HUES64 (cell line): ENCODE measurements around the gene ITGB1.

Source experiments
- H3K27ac ChIP-seq: 2 replicates; pipeline ENCODE4 v1.7.0; 2013; ENCODE audit warnings: low read depth, low read length, inconsistent platforms
- H3K27me3 ChIP-seq: 2 replicates; pipeline ENCODE4 v1.6.1; 2013; ENCODE audit warnings: mild to moderate bottlenecking, low read length; ENCODE audit not compliant: insufficient read depth
- H3K36me3 ChIP-seq: 2 replicates; pipeline ENCODE4 v1.6.1; 2013; ENCODE audit warnings: mild to moderate bottlenecking, low read length; ENCODE audit not compliant: insufficient read depth
- H3K4me1 ChIP-seq: 2 replicates; pipeline ENCODE4 v1.6.1; 2013; ENCODE audit warnings: mild to moderate bottlenecking, low read length, moderate library complexity; ENCODE audit not compliant: insufficient read depth
- H3K4me3 ChIP-seq: 2 replicates; pipeline ENCODE4 v1.5.1; 2013; ENCODE audit warnings: mild to moderate bottlenecking, low read length, moderate library complexity
- H3K9ac ChIP-seq: 2 replicates; pipeline ENCODE4 v1.6.1; 2013; ENCODE audit warnings: mild to moderate bottlenecking, low read depth, low read length
- H3K9me3 ChIP-seq: 2 replicates; pipeline ENCODE4 v1.6.1; 2013; ENCODE audit warnings: low read depth, low read length; ENCODE audit not compliant: insufficient read depth
- WGBS: fragments of 150-250, 120-280 bp; methylation state at CpG from one replicate; pipeline ENCODE4 v1.1.7; 2013; ENCODE audit warnings: missing lambda C conversion rate; 5-methylcytosine and 5-hydroxymethylcytosine counted together

ITGB1 gene

GRCh38 chr10:32961895-32962369, 3.9 kb upstream of the ITGB1 start:
- peak overlapping the region; percentile 93 for H3K27ac ChIP-seq
- no peaks in the 10 kb centered on the region for H3K9me3 ChIP-seq
- H3K27me3 ChIP-seq = no peaks in the 10 kb centered on the region
- 37% methylated on average over 2 of the region's 2 CpGs for WGBS
- peaks cover 48% of the 10 kb centered on the region for H3K4me1 ChIP-seq
- H3K36me3 ChIP-seq = no peaks in the 10 kb centered on the region
- peak overlapping the region; percentile 12; the same call in 1 of the 2 replicates for H3K4me3 ChIP-seq
- H3K9ac ChIP-seq = peak overlapping the region; percentile 55; the same call in 1 of the 2 replicates

DNA sequence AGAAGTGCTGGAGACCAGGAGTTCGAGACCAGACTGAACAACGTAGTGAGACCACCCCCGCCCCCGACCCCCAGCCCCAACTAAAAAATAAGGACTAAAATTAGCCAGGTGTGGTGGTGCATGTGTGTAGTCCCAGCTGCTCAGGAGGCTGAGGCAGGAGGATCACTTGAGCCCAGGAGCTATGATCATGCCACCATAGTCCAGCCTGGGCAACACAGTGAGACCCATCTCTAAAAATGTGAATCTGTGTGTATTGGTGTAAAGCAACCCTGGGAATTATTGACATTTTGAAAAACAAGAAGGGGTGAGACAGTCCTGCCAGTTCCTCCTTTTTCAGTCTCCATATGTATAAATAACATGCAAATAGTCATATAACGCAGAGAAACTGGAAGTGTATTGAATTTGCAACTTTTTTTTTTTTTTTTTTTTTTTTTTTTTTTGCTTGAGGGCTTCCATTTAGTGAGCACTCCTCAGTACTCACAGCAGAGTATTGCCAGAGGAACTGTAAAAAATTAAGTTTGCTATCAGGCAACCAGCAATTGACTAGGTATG, 3.4 kb upstream of the ITGB1 start:
- 95% methylated on average over 4 of the region's 5 CpGs for WGBS
- H3K9me3 ChIP-seq = no peaks in the 10 kb centered on the region
- no peak overlapping the region for H3K4me3 ChIP-seq
- no peaks in the 10 kb centered on the region for H3K36me3 ChIP-seq
- H3K4me1 ChIP-seq = peaks cover 48% of the 10 kb centered on the region
- no peaks in the 10 kb centered on the region for H3K27me3 ChIP-seq
- H3K27ac ChIP-seq = peak overlapping the region; percentile 93
- H3K9ac ChIP-seq = no peak overlapping the region

DNA sequence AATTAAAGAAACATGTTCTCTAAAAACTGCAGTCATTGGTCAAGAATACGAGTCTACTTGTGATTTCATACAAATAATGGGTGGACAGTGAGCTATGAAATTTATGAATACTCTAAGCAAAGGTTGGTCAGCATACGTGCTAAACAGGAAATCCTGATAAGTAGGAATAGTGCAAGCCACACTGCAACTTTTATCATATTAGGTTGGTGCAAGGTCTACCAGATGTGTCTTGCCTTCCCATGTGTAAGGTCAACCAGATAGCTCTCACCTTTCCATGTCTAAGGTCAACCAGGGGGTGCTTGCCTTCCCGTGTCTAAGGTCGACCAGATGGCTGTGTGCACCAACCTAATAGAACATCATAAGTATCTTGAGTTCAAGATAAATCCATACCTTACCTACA, 2.0 kb upstream of the ITGB1 start:
- H3K4me3 ChIP-seq = peak overlapping the region; percentile 89
- 86% methylated on average over 4 of the region's 4 CpGs for WGBS

GRCh38 chr10:32959006-32959920, 1.2 kb upstream of the ITGB1 start:
- peak overlapping the region; percentile 89 for H3K4me3 ChIP-seq
- peak overlapping the region; percentile 100 for H3K9ac ChIP-seq
- H3K9me3 ChIP-seq = no peaks in the 10 kb centered on the region
- no peaks in the 10 kb centered on the region for H3K27me3 ChIP-seq
- 43% methylated on average over 10 of the region's 10 CpGs for WGBS
- peaks cover 65% of the 10 kb centered on the region for H3K4me1 ChIP-seq
- H3K27ac ChIP-seq = peak overlapping the region; percentile 100
- no peaks in the 10 kb centered on the region for H3K36me3 ChIP-seq

More for the DNA sequence above, 2.0 kb upstream of the ITGB1 start:
- Histone ChIP-seq H3K27me3 (no peaks in the 10 kb centered on the region), H3K9me3 (no peaks in the 10 kb centered on the region), H3K27ac (no peak overlapping the region), H3K4me1 (peaks cover 60% of the 10 kb centered on the region), H3K36me3 (no peaks in the 10 kb centered on the region), H3K9ac (0 out of 2 replicates have a peak overlapping the region, but pooled peaks have one; percentile 100)

DNA sequence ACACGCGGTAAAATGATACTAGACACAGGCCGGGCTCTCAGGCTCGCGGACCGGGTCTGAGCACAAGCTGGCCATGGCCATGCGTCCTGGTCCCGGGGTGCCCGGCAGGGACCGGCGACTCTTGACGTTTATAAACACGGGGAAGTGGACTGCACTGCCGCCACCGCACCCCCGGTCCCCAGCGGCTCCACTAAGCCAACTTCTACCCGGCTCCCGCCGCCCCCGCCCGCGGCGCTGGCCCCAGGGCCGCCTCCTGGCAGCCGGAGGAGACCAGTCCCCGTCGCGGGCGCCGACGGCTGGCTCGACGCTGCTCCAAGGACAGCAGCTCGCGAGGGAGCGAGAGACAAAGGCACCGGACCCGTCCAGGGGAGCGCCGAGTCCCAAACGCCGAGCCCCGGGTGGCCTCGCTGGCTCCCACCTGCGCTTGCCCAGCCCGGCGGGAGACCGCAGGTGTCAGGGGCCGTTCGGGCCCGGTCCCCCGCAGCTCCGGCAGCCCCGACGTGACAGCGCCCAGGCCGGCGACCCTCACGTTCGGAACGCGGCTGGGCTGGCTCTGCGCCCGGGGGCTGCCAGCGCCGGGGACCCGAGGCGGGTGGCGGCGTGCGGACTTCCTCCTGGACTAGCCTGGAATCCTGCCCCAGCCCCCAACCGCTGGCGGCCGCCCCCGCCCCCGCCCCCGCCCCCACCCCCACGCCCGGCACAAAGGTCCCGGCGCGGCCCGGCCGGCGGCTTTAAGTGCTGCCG, 517 bp downstream of the ITGB1 start:
- H3K27me3 ChIP-seq = no peaks in the 10 kb centered on the region
- H3K9ac ChIP-seq = peak overlapping the region; percentile 100
- under 1% methylated on average over 76 of the region's 87 CpGs for WGBS
- H3K9me3 ChIP-seq = no peaks in the 10 kb centered on the region
- H3K36me3 ChIP-seq = peaks cover 4% of the 10 kb centered on the region; the same call in 1 of the 2 replicates
- peak overlapping the region; percentile 89 for H3K4me3 ChIP-seq
- H3K27ac ChIP-seq = peak overlapping the region; percentile 100
- H3K4me1 ChIP-seq = peaks cover 72% of the 10 kb centered on the region

GRCh38 chr10:32956365-32957197, 1.4 kb downstream of the ITGB1 start:
- peak overlapping the region; percentile 89 for H3K4me3 ChIP-seq
- H3K27me3 ChIP-seq = no peaks in the 10 kb centered on the region
- 11% methylated on average over 12 of the region's 13 CpGs for WGBS
- peaks cover 4% of the 10 kb centered on the region; the same call in 1 of the 2 replicates for H3K36me3 ChIP-seq
- no peak overlapping the region for H3K27ac ChIP-seq
- peaks cover 73% of the 10 kb centered on the region for H3K4me1 ChIP-seq
- peak overlapping the region; percentile 100 for H3K9ac ChIP-seq
- H3K9me3 ChIP-seq = no peaks in the 10 kb centered on the region

GRCh38 chr10:32955790-32956189, 2.2 kb downstream of the ITGB1 start:
- H3K27me3 ChIP-seq = no peaks in the 10 kb centered on the region
- peak overlapping the region; percentile 89 for H3K4me3 ChIP-seq
- WGBS = 36% methylated on average over 1 of the region's 1 CpG
- H3K9ac ChIP-seq = no peak overlapping the region
- H3K36me3 ChIP-seq = peaks cover 4% of the 10 kb centered on the region; the same call in 1 of the 2 replicates
- H3K4me1 ChIP-seq = peaks cover 75% of the 10 kb centered on the region
- H3K9me3 ChIP-seq = no peaks in the 10 kb centered on the region
- H3K27ac ChIP-seq = no peak overlapping the region

DNA sequence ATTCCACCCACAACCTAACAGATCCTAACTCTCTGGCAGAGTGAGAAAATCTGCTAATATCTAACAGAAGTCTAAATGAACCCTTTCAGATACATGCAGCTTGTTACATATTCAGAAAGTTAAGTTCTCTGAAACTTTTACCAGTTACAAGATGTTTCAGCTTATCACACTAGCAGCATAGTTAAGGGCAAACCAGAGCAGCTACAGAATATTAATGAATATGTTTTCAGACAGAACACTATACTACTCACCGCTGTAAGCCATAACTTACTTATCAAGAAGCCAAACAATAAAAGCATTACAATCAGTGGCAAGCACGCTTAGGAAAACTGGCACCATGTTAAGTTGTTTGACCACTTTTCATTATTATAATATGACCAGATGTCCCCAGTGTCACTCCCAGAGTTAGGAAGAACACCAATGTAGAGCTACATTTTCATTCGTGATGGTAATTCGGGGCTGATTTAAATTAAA, 2.7 kb downstream of the ITGB1 start:
- Histone ChIP-seq H3K36me3 (peaks cover 4% of the 10 kb centered on the region; the same call in 1 of the 2 replicates), H3K4me3 (peak overlapping the region; percentile 89), H3K4me1 (peaks cover 75% of the 10 kb centered on the region), H3K9ac (0 out of 2 replicates have a peak overlapping the region, but pooled peaks have one; percentile 11), H3K9me3 (no peaks in the 10 kb centered on the region), H3K27me3 (no peaks in the 10 kb centered on the region), H3K27ac (0 out of 2 replicates have a peak overlapping the region, but pooled peaks have one; percentile 19)
- 45% methylated on average over 4 of the region's 4 CpGs for WGBS

DNA sequence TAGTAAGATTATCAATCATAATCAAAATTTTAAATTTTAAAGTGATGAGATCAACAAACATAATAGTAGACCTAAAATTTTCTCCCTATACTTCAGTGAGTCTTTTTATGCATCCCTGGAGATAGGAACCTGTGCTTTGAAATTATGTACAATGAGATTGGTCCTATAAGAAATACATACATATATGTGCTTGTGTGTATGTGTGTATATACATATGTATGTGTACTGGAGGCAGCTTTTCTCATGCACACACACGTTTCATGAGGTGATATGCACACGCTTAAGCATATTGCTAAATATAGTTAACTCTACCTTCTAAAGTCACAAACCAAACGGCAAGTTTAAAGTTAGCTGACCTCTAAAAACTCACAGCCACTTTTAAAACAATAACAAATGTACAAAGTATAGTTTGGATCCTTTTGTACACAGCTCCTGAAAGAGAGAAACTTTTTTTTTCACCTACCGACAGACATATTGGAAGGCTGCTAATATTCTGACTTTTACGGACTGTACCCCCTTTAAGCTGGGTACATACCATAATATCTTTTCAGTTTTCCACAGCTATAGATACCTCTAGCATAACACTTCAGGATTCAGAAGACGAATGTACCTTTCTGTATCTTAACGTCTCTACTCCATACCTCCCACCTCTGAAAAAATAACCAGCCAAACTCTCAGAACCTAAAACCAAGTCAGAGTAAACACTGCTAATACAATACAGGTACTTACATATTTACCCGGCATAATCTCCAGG, 3.3 kb downstream of the ITGB1 start:
- Histone ChIP-seq H3K27me3 (no peaks in the 10 kb centered on the region), H3K27ac (0 out of 2 replicates have a peak overlapping the region, but pooled peaks have one; percentile 19), H3K9me3 (no peaks in the 10 kb centered on the region), H3K36me3 (peaks cover 4% of the 10 kb centered on the region; the same call in 1 of the 2 replicates), H3K9ac (0 out of 2 replicates have a peak overlapping the region, but pooled peaks have one; percentile 11), H3K4me3 (peak overlapping the region; percentile 89), H3K4me1 (peaks cover 75% of the 10 kb centered on the region)
- WGBS = 57% methylated on average over 7 of the region's 8 CpGs
